Measurements from ENCODE around the gene TBL2.
"Not testable (repeated sequence)": the region's sequence is repeated elsewhere in the genome, so short reads cannot be mapped to it uniquely, and the experiment has no call there.

The TBL2 gene

GRCh38 chr7:73578342-73579128 is at the start of gene TBL2:
TBL2 (minus strand) TSS chr7:73578579; CDS start chr7:73578549, 30 bp downstream.
- peak; percentile 99 for DNase-seq

- DNase-seq = no peak
These were observed 48.4 kb upstream of the TBL2 start for GRCh38 chr7:73626814-73627213.

- DNase-seq = no peak
These were observed 46.9 kb upstream of the TBL2 start for GRCh38 chr7:73625276-73625675.

- DNase-seq = no peak
These were observed 46.3 kb upstream of the TBL2 start for GRCh38 chr7:73624669-73625001.

- peak; percentile 71 for DNase-seq
These were observed 45.7 kb upstream of the TBL2 start, which contains the start of gene MLXIPL for GRCh38 chr7:73623798-73624668. MLXIPL (minus strand) TSS chr7:73624522; CDS start chr7:73624492, 30 bp downstream.

GRCh38 chr7:73622909-73623797 is 44.8 kb upstream of the TBL2 start:
- no peak for DNase-seq

GRCh38 chr7:73622527-73622908 is 44.1 kb upstream of the TBL2 start:
- no peak for DNase-seq

- no peak for DNase-seq
These were observed 43.0 kb upstream of the TBL2 start for GRCh38 chr7:73621168-73622063.

- not testable (repeated sequence) for DNase-seq
These were observed 41.0 kb upstream of the TBL2 start for GRCh38 chr7:73619394-73619793.

GRCh38 chr7:73618538-73618937 is 40.2 kb upstream of the TBL2 start:
- DNase-seq = no peak

- DNase-seq = not testable (repeated sequence)
These were observed 39.1 kb upstream of the TBL2 start for GRCh38 chr7:73617520-73617919.

GRCh38 chr7:73615886-73616285 is 37.5 kb upstream of the TBL2 start:
- no peak for DNase-seq

GRCh38 chr7:73614937-73615336 is 36.6 kb upstream of the TBL2 start:
- DNase-seq = not testable (repeated sequence)

- DNase-seq = no peak
These were observed 35.8 kb upstream of the TBL2 start for GRCh38 chr7:73613954-73614735.

- DNase-seq = no peak
These were observed 34.4 kb upstream of the TBL2 start for GRCh38 chr7:73612598-73613269.

GRCh38 chr7:73611017-73611555 is 32.7 kb upstream of the TBL2 start:
- DNase-seq = no peak

- DNase-seq = no peak
These were observed 31.7 kb upstream of the TBL2 start for GRCh38 chr7:73610105-73610504.

- not testable (repeated sequence) for DNase-seq
These were observed 29.3 kb upstream of the TBL2 start for GRCh38 chr7:73607692-73607983.

- DNase-seq = peak; percentile 75
These were observed 28.7 kb upstream of the TBL2 start for GRCh38 chr7:73606801-73607691.
